Glomerular endothelial cell (primary cell): ENCODE measurements around the gene C3orf49. TPM values are rescaled to one million over a fixed set of nuclear protein-coding genes. Genes with fewer than 3 reads are reported as not detected.

Experiments
- DNase-seq: peaks from one replicate; pipeline ENCODE4 v3.0.0-alpha.2; 2011; ENCODE audit warnings: low read depth, low spot score; ENCODE audit errors: extremely low read depth
- total RNA-seq: library from RNA; depleted of rRNA; stranded (reverse); fragments of >200 nt; gene quantifications from 2 replicates; pipeline ENCODE4 v1.2.3, GENCODE V29; 2015

The C3orf49 gene
- total RNA-seq, 1 donor from 2014 or later: not detected

DNA sequence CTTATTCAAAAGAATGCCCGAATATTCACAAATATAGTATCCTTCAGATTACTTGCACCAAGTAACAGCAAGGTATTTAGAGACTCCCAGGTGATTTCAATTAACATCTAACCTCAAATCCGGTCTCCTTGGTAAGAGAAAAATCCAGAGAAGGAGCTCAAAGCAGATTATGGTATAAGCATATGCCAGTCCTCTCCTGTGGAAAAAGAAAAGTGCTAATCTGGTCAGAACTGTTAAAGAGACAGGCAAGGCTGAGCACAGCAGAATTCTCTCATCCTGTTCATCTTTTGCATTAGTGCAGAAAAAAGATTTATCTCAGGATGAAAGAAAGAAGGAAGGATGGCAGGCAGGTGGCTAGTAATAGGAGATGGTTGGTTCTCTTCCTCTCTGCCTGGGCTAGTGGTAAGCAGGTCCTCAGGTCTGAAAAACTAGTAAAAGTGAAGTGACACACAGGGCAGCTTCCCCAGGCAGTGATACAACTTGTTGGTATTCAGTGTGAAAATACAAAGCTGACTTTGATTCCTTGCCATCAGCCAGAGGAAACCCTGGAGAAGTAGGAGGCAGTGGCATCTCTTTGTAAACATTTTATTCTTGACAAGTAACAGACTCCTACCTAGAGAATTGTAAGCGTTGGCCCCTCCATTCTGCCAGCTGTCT, 58.8 kb downstream of the C3orf49 start:
- no peak for DNase-seq

DNA sequence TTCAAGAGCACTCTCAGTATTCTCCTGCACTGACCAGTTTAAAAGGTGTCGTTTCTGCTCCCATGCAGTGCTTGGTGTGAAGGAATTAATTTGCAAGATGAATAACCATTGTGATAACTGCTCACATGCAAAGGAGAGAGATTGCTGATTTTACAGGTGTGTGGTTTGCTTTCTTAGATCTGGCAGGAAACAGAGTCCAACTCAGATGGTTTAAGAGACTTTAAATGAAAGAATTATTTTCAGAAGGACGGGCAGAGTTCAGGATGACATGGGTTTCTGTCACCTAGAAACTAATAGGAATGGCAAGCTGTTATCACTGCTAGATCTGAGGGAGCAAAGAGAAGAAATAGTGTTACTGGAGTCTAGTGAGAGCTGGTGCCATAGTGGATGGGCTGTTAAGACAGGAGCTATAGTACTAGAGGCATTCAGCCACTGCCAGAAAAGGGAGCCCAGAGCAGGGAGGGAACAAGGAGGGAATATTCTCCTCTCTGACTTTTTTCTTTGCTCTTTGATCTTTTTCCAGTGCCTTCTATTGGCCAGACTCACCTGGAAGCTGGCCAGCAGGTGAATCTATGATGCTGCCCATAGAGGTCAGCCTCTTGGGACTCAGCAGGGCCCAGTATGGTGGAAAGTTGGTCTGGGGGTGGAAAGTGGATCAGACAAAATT, 59.4 kb downstream of the C3orf49 start:
- no peak for DNase-seq

DNA sequence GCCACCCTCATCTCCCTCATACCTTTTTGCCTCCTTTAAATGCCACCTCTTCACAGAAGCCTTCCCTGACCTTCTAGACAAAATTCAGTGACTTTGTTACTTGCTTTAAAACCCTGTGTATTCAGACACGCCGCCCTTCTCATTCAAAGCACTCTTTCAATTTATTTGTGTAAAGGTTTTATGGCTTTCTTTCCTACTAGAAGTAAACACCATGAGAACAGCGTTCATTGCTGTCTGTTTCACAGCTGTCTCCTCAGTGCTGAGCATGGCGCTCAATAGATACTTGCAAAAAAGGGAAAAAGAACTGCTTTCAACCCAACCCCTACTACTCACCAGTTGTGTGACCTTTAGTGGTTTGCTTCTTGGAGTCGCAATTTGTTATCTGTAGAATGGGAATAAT, 61.6 kb downstream of the C3orf49 start:
- DNase-seq: no peak

DNA sequence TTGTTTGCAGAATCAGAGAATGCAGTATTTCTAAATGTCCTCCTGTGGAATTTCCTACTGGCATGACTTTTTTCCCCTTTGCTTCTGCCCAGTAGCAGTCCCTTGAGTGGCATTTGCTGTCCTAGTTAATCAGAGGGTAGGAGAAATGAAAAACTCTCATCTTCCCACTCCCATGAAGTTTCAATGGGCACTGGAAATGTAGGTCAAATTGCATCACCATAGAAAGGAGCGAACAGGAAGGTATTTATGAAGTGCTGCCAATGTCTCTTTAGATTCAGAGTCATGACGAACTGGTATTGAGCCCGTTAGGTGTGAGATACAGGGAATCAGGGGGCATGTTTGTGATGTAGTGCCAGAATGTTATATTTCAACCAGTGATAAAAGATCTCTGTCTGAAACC, 67.8 kb downstream of the C3orf49 start:
- DNase-seq: no peak

DNA sequence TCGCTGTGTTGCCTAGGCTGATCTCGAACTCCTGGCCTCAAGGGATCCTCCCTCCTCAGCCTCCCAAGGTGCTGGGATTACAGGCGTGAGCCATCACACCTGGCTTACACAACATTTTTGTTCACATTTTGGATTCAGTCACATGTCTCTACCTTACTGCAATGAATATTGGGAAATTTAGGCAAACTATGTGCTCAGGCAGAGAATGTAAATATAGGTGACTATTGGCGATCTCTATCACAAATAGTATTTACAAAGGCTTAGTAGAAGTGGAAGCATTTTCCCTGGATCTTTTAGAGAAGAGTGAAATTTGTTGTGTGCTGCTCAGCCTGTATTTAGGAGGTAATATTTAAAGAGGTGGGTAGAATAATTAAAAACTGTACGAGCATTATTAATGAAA, 72.4 kb downstream of the C3orf49 start:
- DNase-seq: no peak

DNA sequence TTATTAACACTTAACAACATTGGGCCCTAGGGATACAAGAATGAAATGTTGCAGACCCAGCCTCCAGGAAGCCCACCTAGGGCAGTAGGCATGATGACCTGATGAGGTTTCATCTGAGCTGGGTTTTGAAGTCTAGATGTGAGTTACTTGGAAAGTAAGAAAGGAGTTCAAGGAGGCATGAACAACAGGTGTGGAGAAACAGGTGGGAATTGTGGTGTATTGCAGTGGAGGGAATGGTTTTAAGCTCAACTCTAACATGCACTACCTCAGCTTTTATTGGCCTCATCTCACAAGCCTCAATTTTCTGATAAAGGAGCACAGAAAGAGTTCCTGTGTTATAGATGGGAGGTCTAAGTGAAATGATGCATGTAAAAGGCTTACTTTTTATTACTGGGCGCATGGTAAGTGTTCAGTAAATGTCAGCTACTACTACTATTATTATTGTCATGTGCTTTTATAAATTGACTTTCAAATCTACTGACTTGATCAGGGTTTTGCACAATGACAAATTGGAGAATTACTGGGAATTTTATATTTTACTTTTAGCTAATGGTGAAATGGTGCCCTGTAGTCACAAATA, 73.8 kb downstream of the C3orf49 start:
- DNase-seq: no peak

DNA sequence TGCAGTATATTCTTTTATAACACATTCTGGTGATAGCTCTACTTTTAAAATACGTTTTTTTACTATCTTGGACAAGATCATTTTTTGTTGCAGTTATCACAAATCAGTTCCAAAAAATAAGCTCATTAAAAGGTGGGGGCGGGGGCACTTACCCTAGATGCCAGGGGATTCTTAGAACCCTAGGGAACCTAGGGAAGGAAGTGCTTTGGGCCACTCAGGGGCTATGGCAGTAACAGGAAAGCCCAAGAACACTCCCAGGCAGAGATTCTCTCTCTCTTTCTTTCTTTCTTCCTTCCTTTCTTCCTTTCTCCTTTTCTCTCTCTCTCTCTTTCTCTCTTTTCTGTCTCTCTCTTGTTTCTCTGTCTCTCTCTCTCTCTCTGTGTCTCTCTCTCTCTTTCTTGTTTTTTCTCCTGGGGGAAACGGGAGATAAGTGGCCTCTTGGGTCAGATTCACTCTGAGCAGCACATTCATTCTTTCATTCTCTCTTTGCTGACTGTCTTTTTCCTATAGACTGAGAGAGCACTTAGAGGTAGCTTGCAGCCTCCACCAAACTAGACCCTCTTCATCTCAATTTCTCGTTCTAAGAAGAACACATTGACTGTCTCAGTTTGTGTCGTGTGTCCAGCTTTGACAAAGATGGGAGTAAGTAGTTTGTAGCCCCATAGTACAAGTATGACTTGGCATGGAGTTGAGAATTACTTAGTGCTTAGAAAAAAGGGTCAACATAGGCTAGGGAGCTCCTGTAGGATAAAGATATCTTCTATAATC, 76.5 kb downstream of the C3orf49 start:
- no peak for DNase-seq

DNA sequence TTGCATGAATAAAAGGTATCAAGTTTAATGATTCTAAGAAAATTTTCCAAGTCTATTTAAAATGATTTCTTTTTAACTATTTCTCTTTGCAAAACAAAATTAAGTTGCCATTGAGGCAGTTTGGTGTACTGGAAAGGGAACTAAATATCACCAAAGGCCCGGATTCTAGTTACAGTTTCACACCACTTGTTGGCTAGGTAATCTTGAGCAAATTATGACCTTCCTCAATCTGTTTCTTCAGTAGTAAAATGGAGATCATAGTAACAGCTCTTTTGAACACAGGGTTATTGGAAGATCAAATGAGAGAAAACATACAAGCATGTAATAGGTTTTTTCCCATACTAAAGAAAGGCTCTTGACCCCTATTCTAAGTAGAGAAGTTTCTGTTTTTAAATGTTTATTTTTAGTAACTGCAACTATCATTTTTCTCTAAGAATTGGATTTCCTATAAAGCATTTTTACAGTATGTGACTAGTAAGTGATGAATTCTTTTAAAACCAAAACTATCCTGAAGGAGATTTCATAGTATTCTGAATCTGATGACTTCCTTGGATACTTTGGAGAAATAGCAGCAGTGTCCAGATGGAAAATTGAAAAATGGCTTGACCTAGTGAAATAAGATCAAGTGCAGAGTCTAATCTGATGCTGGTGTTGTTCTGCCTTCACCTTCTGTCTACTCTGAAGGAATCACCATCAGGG, 77.4 kb downstream of the C3orf49 start:
- DNase-seq: no peak

Other genes starting within 250 kb of the C3orf49 start
- not detected in 2 replicates for gene SNTN, start 166.6 kb upstream of the C3orf49 start, total RNA-seq
- 58.3 and 59.1 TPM in 2 replicates for gene THOC7, start 44.5 kb downstream of the C3orf49 start, total RNA-seq
- gene ATXN7, start 44.6 kb downstream of the C3orf49 start, total RNA-seq: 8.7 and 21.0 TPM in 2 replicates
- not detected in 2 replicates for gene SCAANT1, start 93.1 kb downstream of the C3orf49 start, total RNA-seq
- gene PSMD6, start 204.2 kb downstream of the C3orf49 start, total RNA-seq: 81.2 and 86.7 TPM in 2 replicates